GM23338 (cell line): ENCODE results near the gene SLC25A36.

Source experiments
- EZH2 ChIP-seq: fragments of 200-600 bp; sonication (generic); IDR thresholded peaks from one replicate; pipeline ENCODE4 v1.8.0; 2017; ENCODE audit warnings: antibody characterized with exemption, mild to moderate bottlenecking, low read depth; ENCODE audit not compliant: unreplicated experiment
- POLR2AphosphoS5 ChIP-seq: IDR thresholded peaks from 2 replicates; pipeline ENCODE4 v1.6.1; 2016; ENCODE audit warnings: antibody characterized with exemption, low read depth
- TF ChIP-seq, protein P1 (sequence below): IDR thresholded peaks from 2 replicates; pipeline ENCODE4 v1.6.1; 2016; ENCODE audit warnings: antibody characterized with exemption
- TF ChIP-seq, protein P2 (sequence below), 2 experiments: fragments of 200-600 bp in 1 of 2; sonication (generic) in 1 of 2; conservative IDR thresholded peaks; 2 replicates each; pipeline versions ENCODE4 v1.5.1 to v1.6.1; 2016 to 2017; ENCODE audit warnings: antibody characterized with exemption in 2 of 2, low read depth in 2 of 2, mild to moderate bottlenecking in 2 of 2, moderate library complexity in 1 of 2

DNA sequence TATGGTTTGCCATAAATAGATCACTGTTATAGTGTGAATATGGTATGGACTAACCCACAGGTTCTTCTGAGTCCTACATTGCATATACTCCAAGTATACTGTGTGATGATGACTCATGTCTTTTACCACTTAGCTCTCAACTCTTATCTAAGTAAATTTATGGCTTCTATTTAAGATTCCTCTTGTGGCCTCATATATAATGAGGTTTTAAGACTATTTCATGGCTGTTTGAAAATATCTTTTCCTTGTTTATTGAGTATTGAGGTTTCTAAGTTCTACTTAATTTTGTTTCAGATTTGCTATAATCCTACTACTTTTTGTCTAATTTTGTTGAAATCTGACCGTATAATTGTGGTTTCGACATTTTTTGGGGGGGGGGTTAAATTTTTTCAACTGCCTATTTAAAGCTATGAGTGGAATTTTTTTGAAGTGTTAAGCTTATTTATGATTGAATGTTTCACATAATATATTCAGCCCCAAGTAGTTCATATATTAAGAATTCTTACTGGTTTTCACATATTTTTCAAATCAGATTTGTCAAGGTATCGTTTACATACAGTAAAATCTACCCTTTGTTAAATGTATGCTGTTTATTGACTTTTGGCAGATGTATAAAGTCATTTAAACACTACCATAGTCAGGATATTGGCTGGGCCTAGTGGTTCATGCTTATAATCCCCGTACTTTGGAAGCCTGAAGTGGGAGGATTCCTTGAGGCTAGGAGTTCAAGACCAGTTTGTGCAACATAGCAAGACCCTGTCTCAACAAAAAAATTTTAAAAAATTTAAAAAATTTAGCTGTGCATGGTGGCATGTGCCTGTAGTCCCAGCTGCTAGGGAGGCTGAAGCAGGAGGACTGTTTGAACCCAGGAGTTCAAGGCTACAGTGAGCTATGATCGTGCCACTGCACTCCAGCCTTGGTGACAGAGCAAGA, 11.7 kb downstream of the SLC25A36 start:
- TF ChIP-seq, protein P1, sequence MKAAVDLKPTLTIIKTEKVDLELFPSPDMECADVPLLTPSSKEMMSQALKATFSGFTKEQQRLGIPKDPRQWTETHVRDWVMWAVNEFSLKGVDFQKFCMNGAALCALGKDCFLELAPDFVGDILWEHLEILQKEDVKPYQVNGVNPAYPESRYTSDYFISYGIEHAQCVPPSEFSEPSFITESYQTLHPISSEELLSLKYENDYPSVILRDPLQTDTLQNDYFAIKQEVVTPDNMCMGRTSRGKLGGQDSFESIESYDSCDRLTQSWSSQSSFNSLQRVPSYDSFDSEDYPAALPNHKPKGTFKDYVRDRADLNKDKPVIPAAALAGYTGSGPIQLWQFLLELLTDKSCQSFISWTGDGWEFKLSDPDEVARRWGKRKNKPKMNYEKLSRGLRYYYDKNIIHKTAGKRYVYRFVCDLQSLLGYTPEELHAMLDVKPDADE: no peak
- no peak for TF ChIP-seq EZH2
- TF ChIP-seq, protein P2, sequence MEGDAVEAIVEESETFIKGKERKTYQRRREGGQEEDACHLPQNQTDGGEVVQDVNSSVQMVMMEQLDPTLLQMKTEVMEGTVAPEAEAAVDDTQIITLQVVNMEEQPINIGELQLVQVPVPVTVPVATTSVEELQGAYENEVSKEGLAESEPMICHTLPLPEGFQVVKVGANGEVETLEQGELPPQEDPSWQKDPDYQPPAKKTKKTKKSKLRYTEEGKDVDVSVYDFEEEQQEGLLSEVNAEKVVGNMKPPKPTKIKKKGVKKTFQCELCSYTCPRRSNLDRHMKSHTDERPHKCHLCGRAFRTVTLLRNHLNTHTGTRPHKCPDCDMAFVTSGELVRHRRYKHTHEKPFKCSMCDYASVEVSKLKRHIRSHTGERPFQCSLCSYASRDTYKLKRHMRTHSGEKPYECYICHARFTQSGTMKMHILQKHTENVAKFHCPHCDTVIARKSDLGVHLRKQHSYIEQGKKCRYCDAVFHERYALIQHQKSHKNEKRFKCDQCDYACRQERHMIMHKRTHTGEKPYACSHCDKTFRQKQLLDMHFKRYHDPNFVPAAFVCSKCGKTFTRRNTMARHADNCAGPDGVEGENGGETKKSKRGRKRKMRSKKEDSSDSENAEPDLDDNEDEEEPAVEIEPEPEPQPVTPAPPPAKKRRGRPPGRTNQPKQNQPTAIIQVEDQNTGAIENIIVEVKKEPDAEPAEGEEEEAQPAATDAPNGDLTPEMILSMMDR (conservative IDR thresholded peaks at IDR 0.05; ENCODE audit: low read depth in 2 of 2): no peak
- TF ChIP-seq POLR2AphosphoS5: no peak
